PFSK-1 (cell line): ENCODE measurements around the gene ANKRD52.

Experiments
- POLR2AphosphoS5 ChIP-seq: IDR thresholded peaks from 2 replicates; pipeline ENCODE4 v1.6.1; 2012; ENCODE audit warnings: low read depth, mild to moderate bottlenecking, control low read depth, low read length, moderate library complexity
- SIN3A ChIP-seq: IDR thresholded peaks from 2 replicates; pipeline ENCODE4 v1.6.1; 2012; ENCODE audit warnings: mild to moderate bottlenecking, low read length, moderate library complexity, borderline replicate concordance; ENCODE audit not compliant: insufficient read depth
- TAF1 ChIP-seq: IDR thresholded peaks from 2 replicates; pipeline ENCODE4 v1.6.1; 2012; ENCODE audit warnings: low read length, control low read depth, borderline replicate concordance; ENCODE audit not compliant: insufficient read depth

DNA sequence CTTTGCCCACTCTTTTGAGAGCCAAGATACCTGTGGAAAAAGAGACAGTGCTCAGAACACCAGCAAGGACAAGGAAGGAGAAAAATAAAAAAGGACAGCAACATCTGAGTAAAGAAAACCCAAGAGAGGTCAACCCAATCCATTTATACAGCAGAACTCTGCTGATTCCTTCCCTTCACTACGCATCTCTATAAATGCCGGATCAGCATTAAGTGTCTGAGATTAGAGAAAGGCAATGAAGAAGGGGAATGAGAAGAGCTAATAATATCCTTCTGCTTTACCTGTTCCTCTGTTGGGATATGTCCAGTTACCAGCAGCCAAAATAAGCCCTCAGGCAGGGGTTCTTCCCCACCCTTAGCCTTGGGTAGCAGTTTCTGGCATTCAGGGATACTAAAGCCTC lies 24.4 kb upstream of the ANKRD52 start:
- TF ChIP-seq SIN3A (no peak), POLR2AphosphoS5 (no peak), TAF1 (no peak)
